ENCODE measurements around the gene EVL. TPM values are rescaled to one million over a fixed set of nuclear protein-coding genes. Genes with fewer than 3 reads are reported as not detected.

Gene EVL
- total RNA-seq, 1 donor from 2014 or later = 69.2 TPM

- DNase-seq (ENCODE audit: low read depth) = no peak
- no peak overlapping the region for H3K4me3 ChIP-seq (ENCODE audit: low read depth, low read length)
- TF ChIP-seq, protein P1, sequence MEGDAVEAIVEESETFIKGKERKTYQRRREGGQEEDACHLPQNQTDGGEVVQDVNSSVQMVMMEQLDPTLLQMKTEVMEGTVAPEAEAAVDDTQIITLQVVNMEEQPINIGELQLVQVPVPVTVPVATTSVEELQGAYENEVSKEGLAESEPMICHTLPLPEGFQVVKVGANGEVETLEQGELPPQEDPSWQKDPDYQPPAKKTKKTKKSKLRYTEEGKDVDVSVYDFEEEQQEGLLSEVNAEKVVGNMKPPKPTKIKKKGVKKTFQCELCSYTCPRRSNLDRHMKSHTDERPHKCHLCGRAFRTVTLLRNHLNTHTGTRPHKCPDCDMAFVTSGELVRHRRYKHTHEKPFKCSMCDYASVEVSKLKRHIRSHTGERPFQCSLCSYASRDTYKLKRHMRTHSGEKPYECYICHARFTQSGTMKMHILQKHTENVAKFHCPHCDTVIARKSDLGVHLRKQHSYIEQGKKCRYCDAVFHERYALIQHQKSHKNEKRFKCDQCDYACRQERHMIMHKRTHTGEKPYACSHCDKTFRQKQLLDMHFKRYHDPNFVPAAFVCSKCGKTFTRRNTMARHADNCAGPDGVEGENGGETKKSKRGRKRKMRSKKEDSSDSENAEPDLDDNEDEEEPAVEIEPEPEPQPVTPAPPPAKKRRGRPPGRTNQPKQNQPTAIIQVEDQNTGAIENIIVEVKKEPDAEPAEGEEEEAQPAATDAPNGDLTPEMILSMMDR (conservative IDR thresholded peaks at IDR 0.05; ENCODE audit: low read depth, low read length) = no peak
These were observed 122.1 kb downstream of the EVL start for GRCh38 chr14:100187247-100187833.

DNA sequence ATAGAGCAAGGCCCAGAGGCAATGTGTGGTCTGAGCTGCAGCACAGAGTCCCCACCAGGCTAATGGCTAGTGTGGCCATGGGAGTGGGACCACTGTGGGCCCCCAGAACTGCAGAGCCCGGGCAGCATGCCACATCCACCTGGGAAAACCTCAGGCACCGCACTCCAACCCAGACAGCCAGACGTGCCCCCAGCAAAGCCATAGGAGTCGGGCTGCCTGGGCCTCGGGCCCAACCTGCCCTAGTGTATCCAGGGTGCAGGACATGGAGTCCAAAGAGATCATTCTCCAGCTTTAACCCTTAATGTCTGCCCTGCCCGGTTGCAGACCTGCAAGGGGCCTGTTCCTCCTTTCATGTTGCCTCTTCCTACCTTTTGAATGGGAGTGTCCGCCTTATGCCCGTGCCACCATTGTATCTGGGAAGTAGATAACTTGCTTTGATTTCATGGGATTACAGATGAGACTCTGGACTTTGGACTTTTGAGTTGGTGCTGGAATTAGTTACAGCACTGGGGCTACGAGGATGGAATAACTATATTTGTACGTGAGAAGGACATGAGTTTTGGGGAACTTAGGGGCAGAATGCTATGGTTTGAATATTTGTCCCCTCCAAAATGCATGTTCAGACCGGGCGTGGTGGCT, 123.3 kb downstream of the EVL start:
- DNase-seq (ENCODE audit: low read depth) = no peak
- TF ChIP-seq, protein P1 (conservative IDR thresholded peaks at IDR 0.05; ENCODE audit: low read depth, low read length) = no peak
- no peak overlapping the region for H3K4me3 ChIP-seq (ENCODE audit: low read depth, low read length)

- TF ChIP-seq, protein P1 (conservative IDR thresholded peaks at IDR 0.05; ENCODE audit: low read depth, low read length) = no peak
- no peak overlapping the region for H3K4me3 ChIP-seq (ENCODE audit: low read depth, low read length)
- no peak for DNase-seq (ENCODE audit: low read depth)
These were observed 124.9 kb downstream of the EVL start for GRCh38 chr14:100190126-100190525.

GRCh38 chr14:100191584-100192249, 126.5 kb downstream of the EVL start:
- no peak for DNase-seq (ENCODE audit: low read depth)
- no peak overlapping the region for H3K4me3 ChIP-seq (ENCODE audit: low read depth, low read length)
- TF ChIP-seq, protein P1 (conservative IDR thresholded peaks at IDR 0.05; ENCODE audit: low read depth, low read length) = no peak

DNA sequence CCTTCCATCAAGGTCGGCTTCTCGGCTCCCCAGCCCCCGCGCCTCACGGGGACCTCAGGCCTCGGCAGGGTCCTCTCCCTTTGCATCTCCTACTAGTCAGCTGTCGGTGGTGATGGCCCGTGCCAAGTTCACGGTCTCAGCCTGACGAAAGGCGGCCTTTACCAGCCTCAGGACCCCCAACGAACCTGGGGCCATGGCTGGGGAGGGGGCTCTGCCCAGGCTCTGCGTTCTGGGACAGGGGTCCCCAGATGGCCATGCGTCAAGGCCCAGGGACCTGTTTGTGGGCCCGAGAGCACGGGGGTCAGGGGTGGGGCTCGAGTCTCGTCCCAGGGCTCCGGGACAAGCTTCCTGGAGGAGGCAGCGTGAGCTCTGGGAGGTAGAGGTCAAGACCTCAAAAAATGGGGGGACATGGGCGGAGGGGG, 127.0 kb downstream of the EVL start:
- H3K4me3 ChIP-seq (ENCODE audit: low read depth, low read length) = peak overlapping the region; percentile 56
- TF ChIP-seq, protein P1 (conservative IDR thresholded peaks at IDR 0.05; ENCODE audit: low read depth, low read length) = no peak
- DNase-seq (ENCODE audit: low read depth) = no peak

DNA sequence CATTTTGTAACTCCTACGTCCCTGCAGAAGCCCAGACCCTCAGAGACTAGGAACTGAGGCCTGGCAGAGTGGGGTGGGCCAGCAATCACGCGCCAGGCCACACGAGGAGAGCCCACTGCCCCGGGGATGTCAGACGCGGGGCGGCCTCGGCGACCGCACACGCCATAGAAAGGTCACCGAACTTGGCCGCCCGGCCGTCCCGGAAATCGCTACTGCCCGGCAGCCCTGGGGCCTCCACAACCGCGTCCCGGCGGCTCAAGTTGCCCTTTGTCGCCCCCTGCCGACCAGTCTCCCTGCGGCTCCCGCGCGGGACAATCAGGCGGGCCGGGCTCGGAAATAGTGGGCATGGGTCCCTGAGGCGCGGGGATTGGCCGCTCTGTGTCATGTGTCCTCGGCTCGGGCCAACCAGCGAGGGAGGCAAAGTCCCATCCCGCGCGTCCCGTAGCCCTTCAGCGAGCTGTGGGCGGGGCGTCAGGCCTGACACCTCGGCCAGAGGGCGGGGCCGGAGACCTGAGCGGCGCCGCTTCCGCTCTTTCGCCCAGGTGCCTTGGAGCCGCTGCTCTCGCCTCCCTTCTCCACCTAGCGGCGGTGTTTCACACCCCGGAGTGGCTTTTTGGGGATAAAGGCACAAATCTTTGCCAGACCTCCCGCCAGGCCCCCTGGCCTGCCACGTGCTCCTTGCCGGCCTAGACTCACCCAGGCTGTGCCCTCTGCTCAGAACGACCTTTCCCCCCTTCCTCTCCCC, 127.6 kb downstream of the EVL start:
- TF ChIP-seq, protein P1 (conservative IDR thresholded peaks at IDR 0.05; ENCODE audit: low read depth, low read length) = peak; percentile 66
- H3K4me3 ChIP-seq (ENCODE audit: low read depth, low read length) = peak overlapping the region; percentile 56
- peak; percentile 56 for DNase-seq (ENCODE audit: low read depth)

Other genes with a start within 250 kb of the EVL start
- gene DEGS2, start 94.2 kb downstream of the EVL start, total RNA-seq = 0.06 TPM in 1 of 2 replicates, not detected in the other
- gene YY1, start 173.7 kb downstream of the EVL start, total RNA-seq = 41.9 and 45.2 TPM in 2 replicates
- 51.6 and 106 TPM in 2 replicates for gene SLC25A29, start 241.0 kb downstream of the EVL start, total RNA-seq